HG03159 (cell line): ENCODE results near the gene KRT13.
"Not testable (repeated sequence)": the region's sequence is repeated elsewhere in the genome, so short reads cannot be mapped to it uniquely, and the experiment has no call there.

ENCODE experiments used
- ATAC-seq: cut with Tn5 transposase; IDR thresholded peaks from one replicate; pipeline ENCODE4 v1.9.1; 2021; ENCODE audit warnings: mild to moderate bottlenecking, moderate library complexity; ENCODE audit not compliant: unreplicated experiment

Gene KRT13

GRCh38 chr17:41505007-41505808 lies at the start of gene KRT13:
Gene KRT13, minus strand, starts transcription at chr17:41505612. Its CDS starts 62 bp downstream, at chr17:41505550.
- ATAC-seq: no peak

GRCh38 chr17:41553987-41554680 lies 48.7 kb upstream of the KRT13 start:
- no peak for ATAC-seq

- ATAC-seq: no peak
Measured at GRCh38 chr17:41553176-41553575, 47.8 kb upstream of the KRT13 start.

- no peak for ATAC-seq
Measured at GRCh38 chr17:41552455-41552854, 47.0 kb upstream of the KRT13 start.

- no peak for ATAC-seq
Measured at GRCh38 chr17:41551365-41551764, 46.0 kb upstream of the KRT13 start.

GRCh38 chr17:41549596-41550039 lies 44.2 kb upstream of the KRT13 start:
- ATAC-seq: no peak

- peak; percentile 57 for ATAC-seq
Measured at GRCh38 chr17:41548844-41549595, 43.6 kb upstream of the KRT13 start.

- no peak for ATAC-seq
Measured at GRCh38 chr17:41547921-41548843, 42.8 kb upstream of the KRT13 start.

GRCh38 chr17:41547378-41547841 lies 42.0 kb upstream of the KRT13 start:
- no peak for ATAC-seq

GRCh38 chr17:41546819-41547218 lies 41.4 kb upstream of the KRT13 start:
- ATAC-seq: no peak

GRCh38 chr17:41545829-41546410 lies 40.5 kb upstream of the KRT13 start:
- no peak for ATAC-seq

GRCh38 chr17:41544935-41545334 lies 39.5 kb upstream of the KRT13 start:
- no peak for ATAC-seq

- ATAC-seq: no peak
Measured at GRCh38 chr17:41544491-41544892, 39.1 kb upstream of the KRT13 start.

GRCh38 chr17:41542786-41543185 lies 37.4 kb upstream of the KRT13 start:
- ATAC-seq: not testable (repeated sequence)

- ATAC-seq: no peak
Measured at GRCh38 chr17:41542357-41542756, 36.9 kb upstream of the KRT13 start.

GRCh38 chr17:41540921-41541625 lies 35.7 kb upstream of the KRT13 start:
- ATAC-seq: no peak

- no peak for ATAC-seq
Measured at GRCh38 chr17:41539979-41540701, 34.7 kb upstream of the KRT13 start.

- no peak for ATAC-seq
Measured at GRCh38 chr17:41539071-41539492, 33.7 kb upstream of the KRT13 start.

- no peak for ATAC-seq
Measured at GRCh38 chr17:41538565-41538991, 33.2 kb upstream of the KRT13 start.
